ENCODE data around the gene SPOCK1.

Gene SPOCK1

DNA sequence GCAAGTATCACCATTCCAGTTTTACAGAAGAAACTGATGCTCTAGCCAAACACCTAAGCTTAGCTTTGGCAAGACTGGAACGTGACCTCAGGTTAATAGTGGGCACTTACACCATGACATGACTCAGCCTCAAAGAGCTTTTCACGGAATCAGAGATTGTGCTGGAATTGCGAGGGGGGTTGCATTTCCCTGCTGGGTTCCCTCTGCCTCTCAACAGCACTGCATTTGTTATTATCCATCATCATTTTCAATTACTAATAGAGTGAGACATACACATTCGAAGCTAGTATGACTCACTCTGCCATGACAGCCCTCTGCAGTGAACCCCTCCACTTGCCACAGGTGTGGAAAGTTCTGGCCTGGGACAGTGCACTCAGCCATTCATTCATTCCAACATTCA is 8.0 kb downstream of the SPOCK1 start:
- DNase-seq = no peak

DNA sequence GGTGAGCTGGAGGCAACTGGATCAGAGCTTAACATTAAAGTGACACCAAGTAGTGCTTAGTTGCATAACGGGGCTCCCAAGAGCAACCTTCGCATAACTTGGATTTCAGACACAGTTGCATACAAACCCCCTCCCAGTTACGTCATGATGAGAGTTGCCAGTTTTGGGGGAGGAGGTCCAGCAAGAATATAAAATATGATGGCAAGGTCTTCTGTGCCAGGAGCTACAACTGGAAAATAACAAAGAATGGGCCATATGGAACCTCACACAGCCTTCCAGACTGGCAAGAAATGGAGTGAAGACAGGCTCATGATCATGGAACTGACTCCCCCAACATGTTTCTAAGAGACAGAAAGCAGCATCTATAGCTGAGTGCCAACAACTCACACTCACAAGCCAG is 8.5 kb downstream of the SPOCK1 start:
- DNase-seq = no peak

DNA sequence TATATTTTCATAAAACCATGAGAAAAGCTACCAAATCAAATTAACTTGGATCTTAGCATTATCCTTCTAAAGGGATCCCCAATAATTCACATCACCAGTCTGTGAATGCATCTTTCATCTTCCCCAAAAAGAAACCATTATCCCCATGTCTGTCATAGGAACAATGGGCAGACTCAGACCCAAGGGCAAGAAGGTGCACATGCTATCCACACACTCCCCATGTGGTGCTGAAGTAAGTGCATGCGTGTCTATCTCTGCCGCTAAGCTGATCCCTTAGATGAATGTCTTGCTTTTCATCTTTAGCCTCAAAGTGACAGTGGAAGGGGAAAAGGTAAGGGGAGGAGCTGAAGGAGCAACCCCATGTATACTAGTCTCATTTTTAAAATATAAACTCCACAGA is 10.2 kb downstream of the SPOCK1 start:
- DNase-seq = no peak

DNA sequence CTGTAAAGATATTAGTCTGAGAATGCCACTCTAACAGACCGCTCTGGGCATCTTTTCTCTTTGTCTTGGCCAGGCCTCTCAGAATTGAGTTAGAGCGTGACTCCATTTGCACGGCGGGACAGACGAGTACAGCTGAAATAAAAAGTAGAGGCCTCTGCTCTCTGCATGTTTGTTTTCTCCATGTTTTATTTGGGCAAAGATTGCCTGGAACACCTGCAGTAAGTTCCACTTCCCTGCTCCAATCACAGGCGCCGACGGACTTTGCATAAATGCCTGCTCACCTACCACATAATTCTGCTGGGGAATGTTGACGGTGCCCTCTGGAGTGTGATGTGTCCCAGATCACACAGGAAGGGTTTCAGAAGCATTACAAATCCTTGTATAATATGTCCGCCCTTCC is 10.6 kb downstream of the SPOCK1 start:
- no peak for DNase-seq

DNA sequence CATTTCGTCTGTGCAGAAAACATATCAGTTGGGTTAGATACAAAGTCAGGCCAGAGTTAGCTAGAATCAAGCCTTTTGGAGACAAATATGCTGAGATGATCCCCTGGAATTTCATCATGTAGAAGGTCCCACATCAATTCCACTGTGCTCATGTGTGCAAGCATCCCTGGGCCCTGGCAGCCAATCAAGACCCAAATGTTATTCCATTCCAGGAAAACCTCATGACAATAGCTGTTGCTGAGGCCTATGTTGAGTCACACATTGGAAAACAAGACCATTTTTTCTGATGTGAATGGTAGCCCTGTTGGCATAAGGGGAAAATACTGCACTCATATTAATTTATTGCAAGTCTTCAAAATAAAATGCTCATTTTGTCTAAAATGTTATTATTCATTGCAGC is 11.5 kb downstream of the SPOCK1 start:
- no peak for DNase-seq

DNA sequence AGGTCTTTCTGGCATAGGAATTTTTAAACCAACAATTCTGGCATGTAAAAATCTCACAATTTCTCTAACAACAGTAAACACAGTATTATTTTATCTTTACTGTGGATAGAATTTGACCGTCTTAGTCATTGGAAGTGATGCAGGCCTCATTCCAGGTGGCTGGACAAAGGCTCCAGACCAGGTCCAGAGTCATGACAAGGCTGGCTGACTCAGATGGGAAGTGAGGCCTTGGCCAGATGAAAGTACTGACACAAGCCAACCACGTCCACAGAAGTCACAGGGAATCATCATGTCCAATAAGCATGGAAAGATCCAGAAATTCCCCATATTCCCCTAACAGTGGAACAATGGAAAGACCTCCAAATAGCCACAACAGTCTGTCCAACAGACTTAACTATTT is 12.4 kb downstream of the SPOCK1 start:
- DNase-seq = no peak

DNA sequence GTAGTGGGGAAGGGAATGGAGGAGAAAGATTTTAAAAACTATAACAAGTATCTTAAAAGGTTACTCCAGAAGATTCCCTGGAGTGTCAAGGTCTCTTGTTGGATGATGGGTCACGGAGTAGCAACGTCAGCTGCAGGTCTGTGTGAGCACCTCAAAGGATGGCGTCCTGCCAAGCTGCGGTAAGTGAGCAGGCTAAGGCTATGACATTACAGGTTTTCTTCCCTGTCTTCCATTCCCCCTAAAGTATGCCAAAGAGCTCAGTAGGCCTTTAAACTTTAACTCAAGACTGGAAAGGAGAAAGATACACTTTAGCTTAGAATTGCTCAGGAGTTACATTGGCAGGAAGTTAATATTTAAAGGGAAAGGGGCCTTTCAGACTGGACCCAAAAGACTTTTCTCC is 17.5 kb downstream of the SPOCK1 start:
- DNase-seq = no peak

DNA sequence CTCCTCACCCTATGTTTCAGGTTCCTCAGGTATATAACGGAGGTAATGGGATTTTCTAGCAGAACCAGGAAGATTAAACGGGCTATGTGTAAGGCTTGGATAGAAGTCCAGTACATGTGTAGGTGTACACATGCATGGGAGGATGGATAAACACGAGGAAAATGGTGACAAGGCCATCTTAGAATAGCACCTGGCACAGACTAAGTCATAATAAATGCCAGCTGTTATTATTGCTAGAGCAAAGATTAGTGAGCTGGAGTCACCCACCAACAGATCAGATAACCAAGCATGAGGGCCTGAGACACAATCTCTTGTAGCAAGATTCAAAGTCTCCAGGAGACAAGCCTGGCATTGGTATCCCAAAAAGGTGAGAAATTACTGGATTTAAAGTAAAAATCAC is 21.1 kb downstream of the SPOCK1 start:
- DNase-seq = no peak

DNA sequence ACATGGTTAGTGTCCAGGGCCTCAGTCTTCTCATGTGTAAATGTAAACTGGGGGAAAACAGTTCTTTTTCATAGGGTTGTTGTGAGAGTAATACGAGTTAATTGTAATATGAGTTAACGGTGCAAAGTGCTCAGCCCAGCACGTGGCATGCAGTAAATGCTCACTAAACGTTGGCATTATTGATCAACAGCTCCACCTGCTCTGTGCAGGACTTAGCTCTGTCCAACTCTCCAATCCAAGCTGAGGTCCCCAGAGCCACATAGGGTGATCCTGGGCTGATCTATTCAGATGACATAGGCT is 28.3 kb downstream of the SPOCK1 start:
- no peak for DNase-seq

DNA sequence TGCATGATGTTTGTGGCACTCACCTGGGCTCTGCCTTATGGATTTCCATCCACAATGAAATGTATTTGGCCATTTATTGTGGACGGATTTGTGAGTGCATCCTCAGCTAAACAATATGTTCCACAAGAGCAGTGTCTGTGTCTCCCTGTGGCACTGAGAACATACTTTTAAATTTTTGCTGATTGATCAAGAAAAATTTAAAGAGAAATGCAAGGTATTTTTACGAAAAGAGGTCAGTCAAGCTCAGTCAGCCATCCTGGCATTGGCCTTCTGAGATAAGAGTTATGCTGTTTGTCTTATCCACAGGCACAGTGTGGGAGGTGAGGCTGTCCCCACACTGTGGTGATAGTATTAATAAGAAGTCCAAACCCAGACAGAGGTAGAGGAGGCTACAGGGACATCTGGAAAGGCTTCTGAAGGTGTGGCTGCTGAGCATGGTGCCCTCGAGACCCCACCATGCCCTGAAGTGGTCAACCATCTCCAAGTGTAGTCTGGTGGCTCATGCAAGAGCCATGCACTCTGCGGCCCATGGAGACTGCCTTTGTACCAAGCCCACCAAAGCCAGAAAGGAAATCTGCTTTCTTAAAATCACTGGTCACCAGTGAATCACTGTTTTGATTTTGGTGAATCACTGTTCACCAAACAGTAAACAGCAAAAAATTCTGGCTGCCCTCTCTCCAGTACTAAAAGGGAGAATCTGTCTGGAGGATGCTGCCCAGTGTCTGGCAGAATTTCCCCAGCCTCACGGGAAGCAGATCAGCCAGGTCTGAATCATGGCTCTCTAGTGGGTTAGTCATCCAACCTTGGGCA is 28.8 kb downstream of the SPOCK1 start:
- no peak for DNase-seq

DNA sequence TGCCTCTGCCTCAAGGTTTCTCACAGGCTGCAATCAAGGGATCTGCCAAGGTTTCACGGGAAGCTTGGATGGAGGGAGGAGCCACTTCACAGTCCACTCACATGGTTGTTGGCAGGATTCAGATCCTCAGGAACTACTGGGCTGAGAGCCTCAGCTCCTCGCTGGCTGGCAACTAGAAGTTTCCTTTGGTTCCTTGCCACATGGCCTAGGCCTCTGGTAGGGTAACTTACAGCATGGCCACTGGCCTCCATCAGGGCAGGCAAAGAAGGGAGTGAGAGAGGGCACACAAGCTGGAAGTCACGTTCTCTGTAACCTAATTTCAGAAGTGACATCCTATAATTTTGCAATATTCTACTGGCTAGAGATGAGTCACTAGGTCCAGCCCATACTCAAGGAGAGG is 32.2 kb downstream of the SPOCK1 start:
- no peak for DNase-seq

DNA sequence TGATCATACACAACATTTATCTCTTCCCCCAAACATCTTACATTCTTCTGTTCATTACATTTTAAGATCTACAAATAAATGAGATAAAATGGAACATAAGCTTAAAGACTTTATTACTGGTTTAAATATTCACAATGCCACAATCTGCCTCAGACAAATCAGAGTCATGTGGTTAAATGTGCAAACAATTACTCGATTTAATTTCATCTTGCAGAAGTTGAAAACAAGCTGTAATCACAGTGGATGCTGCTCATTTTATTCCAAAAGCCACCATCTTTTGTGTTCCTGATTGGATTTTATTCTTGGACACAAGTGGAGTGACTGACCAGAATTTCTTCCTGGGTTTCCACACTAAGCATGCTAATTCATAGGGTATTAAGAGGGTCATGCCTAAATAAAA is 33.2 kb downstream of the SPOCK1 start:
- DNase-seq = no peak

DNA sequence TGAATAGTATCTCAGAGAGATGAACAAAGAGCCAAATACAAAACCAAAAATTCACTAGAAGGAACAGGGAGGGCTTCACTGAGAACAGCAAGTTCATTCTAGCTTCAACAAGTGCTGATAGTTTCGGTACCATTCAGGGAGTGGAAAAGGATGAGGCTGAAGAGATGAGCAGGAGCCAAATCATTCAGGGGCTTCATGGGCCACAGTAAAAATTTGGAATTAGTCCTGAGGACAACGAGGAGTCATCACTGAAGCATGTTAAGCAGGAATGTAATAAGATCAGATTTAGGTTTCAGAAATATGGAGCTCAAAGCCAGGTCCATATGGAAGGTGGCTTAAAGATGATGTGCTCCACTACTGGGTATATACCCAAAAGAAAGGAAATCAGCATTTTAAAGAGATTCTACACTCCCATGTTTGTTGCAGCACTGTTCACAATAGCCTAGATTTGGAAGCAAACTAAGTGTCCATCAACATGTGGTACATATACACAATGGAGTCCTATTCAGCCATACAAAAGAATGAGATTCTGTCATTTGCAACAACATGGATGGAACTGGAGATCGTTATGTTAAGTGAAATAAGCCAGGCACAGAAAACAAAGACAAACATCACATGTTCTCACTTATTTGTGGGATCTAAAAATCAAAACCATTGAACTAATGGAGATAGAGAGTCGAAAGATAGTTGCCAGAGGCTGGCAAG is 36.2 kb downstream of the SPOCK1 start:
- no peak for DNase-seq

DNA sequence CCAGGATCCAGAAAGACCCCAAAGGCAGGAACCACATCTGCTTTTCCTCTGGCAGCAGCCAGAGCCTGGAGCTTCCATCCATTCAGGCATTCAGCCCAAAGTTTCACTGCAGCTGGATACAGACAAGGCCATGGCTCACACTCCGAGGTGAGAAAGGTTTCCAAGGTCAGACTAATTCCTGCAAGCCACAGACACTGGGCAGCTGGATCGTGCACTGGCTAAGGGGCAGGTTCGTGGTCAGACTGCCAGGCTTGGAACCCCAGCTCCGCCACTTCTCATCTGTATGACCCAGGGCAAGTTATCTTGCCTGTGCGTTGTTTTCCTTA is 36.9 kb downstream of the SPOCK1 start:
- DNase-seq = no peak

DNA sequence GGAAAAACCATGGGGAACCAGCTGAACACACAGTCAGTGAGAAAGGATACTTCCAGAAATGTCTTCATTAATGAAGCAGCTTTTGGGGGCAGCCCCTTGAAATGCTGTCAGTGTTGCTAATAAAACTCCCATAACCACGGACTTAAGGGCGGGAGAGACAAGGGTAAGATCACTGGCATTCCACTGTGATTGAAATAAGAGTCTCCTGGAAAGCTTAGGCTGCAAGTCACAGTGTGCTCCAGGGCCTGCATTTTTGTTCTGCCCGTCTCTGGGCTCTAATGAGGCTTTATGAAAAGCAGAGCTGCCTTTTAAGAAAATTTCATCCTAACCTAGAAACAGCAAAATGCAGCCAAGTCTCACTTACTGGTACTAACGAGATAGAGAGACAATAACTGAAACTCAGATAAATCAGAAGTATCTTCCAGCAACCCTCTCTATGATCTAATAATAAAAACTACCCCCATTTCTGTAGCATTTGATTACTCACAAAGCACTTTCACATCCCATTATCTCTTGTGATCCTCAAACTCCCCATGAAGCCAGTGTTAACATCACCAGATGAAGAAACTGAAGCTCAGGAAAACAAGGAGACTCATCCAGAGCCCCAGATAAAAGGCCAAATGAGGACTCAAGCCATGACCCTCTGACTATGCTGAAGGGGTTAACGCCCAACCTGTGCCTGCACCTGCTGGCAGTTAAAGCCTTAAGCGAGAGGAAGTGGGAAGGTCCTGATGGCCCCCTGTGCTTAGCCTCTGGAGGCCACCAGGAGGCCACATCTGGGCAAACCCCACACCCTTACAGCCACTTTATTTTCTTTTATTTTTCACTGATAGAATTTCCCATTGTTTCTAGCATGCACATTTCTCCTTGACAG is 37.5 kb downstream of the SPOCK1 start:
- DNase-seq = peak; percentile 8

DNA sequence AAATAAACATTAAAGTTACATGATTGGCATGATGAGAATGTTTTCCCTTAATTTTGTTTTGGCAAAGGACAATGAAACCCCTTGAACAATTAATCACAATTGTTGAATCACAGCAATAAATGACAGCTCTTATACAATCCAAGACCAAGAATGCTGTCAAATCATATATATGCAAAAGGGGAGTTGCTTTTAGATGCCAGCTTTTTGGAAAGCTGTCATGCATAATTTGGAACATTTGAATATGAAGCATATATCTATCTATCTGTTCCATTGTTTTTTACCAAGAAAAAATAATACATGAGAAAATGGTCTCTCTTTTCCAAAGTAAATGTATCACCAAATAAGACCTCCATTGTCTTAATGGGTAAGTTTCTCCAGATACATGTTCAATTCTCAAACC is 44.5 kb downstream of the SPOCK1 start:
- no peak for DNase-seq

DNA sequence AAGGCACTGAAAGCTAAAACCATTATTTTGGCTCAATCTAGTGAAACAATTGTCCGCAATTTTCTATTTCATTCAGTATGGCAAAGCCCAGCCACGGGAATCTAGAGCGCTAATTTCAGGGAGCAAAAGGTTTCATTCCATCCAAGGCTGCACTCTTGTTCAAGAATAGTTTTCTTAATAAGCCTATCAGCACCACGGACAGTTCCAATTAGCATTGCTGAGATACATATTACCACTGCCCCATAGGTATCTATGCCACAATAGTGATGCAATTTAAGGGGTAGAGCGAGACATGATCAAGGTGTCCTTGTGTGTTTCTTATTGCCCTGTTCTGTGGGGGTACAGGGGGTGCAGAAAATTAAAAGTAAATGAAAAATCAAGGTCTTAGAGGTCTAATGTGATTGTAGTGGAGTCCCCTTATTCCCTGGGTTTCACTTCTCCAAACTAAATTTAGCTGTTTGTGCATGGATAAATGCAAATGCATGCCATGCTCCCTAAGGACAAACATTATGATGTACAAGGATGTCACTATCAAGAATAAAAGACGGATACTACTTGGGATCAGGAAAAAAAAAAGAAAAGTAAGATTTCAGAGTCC is 45.5 kb downstream of the SPOCK1 start:
- no peak for DNase-seq

DNA sequence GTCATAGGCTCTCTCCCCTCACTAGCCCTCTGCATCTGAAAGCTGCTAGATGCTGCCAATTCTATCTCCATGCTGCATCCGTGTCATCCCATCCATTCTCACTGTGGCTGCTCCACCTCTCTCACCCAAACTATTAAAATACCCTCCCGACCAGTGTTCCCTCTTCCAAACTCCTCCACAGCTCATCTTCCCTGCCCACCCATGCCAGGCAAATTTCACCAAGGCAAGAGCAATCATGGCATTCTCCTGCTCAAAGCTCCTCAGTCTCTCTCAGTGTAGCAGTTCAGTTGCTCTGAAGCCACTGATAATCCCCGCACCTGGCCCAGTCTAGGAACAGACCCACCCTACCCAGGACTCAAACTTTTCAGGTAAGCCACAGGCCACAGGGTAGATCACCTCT is 48.4 kb downstream of the SPOCK1 start:
- DNase-seq = no peak

DNA sequence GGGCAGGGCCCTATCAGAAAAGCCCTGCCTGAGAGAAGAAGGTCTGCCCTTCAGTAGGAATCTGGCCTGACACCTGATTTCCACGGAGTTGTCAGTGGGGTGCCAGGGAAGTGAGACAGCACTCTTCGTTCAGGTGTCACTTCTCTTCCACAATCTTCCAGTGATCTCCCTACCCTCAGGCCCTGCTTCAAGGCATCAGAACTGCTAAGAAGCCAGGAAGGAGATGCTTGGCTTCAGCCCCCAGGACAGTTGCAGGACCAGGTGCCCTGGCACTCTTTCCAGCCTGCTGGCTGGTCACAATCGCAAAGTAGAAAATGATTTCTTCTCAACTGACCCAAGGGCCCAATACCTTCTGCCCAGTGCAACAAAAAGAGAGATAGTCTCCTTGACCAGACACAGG is 50.3 kb downstream of the SPOCK1 start:
- DNase-seq = no peak

DNA sequence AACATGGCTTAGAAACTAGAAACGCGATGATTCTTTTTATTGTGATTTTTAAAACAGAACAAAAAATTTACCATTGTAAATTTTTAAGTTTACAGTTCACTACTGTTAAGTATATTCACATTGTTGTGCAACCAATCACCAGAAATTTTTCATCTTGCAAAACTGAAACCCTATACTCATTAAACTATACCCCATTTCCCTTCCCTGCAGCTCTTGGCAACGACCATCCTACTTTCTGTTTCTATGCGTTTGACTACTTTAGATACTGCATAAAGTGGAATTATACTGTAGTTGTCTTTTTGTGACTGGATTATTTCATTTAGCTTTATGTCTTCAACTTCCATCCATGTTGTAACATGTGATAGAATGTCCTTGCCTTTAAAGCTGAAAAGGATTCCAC is 52.5 kb downstream of the SPOCK1 start:
- DNase-seq = no peak

DNA sequence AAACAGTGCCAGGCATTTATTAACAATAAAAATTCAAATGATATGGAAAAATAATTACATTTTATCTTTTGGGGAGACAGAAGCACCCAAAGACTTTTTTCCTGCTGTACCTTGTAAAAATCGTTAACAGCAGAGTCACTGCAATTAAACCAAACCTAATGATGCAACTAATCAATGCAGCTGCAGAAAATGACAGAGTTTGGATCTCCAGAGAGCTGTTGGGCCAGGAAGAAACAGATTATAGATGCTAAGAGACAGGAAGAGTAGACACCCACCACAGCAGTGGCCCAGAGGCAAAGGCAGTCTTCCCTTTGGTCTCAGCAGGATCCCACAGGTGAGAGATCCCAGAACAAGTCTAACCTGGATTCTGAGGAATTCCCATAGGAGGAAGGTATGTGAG is 53.0 kb downstream of the SPOCK1 start:
- DNase-seq = no peak

DNA sequence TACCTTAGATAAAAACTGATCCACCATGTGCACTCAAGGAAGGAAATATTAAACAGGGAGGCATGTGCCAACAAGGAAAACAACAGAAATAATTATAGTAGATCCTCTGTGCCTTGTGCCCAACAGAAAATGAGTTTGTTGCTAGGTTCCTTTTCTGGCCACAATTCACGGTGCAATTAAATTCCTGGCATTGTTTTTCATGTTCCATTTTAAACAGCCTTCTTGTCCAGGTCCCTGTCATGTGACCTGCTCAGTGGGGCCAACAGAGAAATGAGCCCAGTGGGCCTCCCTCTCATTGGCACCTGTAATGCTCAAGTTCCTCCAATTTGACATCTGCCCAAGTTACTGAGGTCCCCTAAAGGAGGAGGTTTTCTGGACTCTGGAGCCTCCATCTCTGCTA is 56.5 kb downstream of the SPOCK1 start:
- no peak for DNase-seq

DNA sequence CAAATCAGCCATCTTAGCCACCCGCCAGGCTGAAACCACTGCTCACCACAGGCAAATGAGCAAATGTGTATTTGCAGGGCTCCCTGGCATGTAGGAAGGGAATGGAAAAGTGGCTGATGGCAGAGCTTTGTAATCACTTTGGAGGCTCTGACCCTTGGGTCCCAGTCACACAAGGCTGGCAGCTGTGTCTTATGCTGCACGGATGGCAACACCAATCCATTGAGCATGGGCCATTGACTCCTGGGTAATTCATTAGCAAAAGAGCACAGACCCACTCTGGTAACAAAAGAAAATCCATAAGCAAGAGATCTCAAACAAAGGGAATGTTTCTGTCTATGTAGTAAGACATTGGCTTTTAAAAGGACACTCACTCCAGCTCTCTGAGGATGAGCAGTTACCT is 57.6 kb downstream of the SPOCK1 start:
- DNase-seq = no peak

DNA sequence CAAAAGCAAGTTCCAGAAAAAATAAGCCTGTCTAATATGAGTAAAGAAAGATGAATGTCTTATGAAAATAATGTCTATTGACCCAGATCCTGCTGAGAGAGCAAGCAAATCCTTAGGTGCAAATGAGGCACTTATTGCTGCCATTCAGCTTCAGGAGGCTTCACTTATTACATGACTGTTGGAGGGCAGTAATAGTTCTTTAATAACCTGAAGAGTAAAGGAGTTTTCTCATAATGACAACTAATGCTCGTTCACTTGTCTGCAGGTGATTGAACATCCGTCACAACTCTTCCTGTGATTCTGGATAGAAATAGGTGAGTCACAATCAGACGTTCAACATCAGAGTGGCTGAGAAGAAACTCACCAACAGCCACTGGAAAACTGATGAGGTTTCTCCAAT is 58.3 kb downstream of the SPOCK1 start:
- DNase-seq = no peak

Measured in NCI-H510A treated with DMSO at 0.1 percent for 48 hours (cell line).